Measurements from ENCODE around the gene ZBTB32. TPM values are rescaled to one million over a fixed set of nuclear protein-coding genes. Genes with fewer than 3 reads are reported as not detected.

Gene ZBTB32
- total RNA-seq, 4 donors from 2014 or later: not detected

DNA sequence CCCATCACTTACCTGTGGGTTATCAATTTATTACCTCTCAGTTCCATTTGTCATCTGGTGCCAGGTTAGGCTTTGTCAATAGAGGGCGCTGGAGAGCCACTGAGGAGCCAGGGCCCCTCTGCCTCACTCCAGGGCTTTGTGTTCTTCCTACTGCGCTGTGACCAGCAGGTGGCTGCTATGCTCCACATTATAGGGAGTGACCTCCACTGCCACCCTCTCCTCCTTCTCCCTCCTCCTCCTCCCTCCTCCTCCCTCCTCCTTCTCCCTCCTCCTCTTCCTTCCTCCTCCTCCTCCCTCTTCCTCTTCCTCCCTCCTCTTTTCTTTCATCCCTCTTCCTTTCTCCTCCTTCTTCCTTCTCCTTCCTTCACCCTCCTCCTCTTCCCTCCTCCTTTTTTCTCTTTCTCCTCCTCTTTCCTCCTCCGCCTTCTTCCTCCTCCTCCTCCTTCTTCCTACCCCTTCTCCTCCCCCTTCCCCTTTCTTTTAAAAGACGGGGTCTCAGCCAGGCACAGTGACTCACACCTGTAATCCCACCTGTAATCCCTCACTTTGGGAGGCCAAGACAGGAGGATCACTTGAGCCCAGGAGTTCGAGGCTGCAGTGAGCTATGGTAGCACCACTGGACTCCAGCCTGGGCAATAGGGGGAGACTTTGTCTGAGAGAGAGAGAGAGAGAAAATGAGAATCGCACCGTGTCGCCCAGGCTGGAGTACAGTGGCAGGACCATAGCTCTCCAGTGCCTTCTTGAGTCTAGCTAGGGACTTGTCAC lies 10.3 kb upstream of the ZBTB32 start:
- Histone ChIP-seq H3K4me3 (no peak overlapping the region), H3K9me3 (no peaks in the 10 kb centered on the region), H3K27ac (no peak overlapping the region), H3K27me3 (peaks cover 0 to 2% (median 0%) of the 10 kb centered on the region in 3 donors), H3K4me1 (no peaks in the 10 kb centered on the region), H3K36me3 (no peaks in the 10 kb centered on the region)
- ATAC-seq (peak; percentile 100), DNase-seq (peak; percentile 71 to 86)
- intact Hi-C loops (cut with DNase I; ENCODE audit: low total_unique reads) (loop anchor here (1.0 to 2.0 kb wide), 3 partner anchors 23 to 237 kb away; no protein-coding TSS in a partner anchor), in situ Hi-C loops (cut with MboI; ENCODE audit: low sequenced_read_pairs in 4 of 4) (no loop called here)
- TF ChIP-seq, protein P1, sequence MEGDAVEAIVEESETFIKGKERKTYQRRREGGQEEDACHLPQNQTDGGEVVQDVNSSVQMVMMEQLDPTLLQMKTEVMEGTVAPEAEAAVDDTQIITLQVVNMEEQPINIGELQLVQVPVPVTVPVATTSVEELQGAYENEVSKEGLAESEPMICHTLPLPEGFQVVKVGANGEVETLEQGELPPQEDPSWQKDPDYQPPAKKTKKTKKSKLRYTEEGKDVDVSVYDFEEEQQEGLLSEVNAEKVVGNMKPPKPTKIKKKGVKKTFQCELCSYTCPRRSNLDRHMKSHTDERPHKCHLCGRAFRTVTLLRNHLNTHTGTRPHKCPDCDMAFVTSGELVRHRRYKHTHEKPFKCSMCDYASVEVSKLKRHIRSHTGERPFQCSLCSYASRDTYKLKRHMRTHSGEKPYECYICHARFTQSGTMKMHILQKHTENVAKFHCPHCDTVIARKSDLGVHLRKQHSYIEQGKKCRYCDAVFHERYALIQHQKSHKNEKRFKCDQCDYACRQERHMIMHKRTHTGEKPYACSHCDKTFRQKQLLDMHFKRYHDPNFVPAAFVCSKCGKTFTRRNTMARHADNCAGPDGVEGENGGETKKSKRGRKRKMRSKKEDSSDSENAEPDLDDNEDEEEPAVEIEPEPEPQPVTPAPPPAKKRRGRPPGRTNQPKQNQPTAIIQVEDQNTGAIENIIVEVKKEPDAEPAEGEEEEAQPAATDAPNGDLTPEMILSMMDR (IDR thresholded peaks at IDR 0.05 in 4 of 5, conservative IDR thresholded peaks at IDR 0.05 in 1 of 5): peak; percentile 94 to 98 (median 97)
- TF ChIP-seq POLR2A (IDR thresholded peaks at IDR 0.05): no peak

DNA sequence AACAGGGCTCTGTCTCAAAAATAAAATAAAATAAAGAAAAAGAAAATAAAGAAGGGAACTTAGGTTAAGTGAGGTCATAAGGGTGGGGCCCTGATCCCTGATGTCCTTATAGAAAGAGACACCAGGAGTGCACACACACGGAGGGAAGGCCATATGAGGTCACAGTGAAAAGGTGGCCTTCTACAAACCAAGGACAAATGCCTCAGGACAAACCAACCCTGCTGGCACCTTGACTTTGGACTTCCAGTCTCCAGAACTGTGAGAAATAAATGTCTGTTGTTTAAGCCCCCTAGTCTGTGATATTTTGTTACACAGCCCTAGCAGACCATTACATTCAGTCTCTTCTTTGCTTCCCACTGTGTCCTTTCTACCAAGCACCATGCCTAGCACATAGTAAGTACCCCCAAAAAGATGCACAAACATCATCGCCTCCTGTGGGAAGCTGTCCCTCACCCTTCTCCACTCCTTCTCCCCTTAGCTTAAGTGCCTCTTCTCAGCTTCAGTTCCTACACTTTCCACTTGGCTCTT lies 8.4 kb upstream of the ZBTB32 start:
- no peak overlapping the region for H3K4me3 ChIP-seq
- no peaks in the 10 kb centered on the region for H3K4me1 ChIP-seq
- no peak for TF ChIP-seq POLR2A (IDR thresholded peaks at IDR 0.05)
- TF ChIP-seq, protein P1 (IDR thresholded peaks at IDR 0.05 in 4 of 5, conservative IDR thresholded peaks at IDR 0.05 in 1 of 5): no peak
- ATAC-seq: no peak
- no peak for DNase-seq
- in situ Hi-C loops (cut with MboI; ENCODE audit: low sequenced_read_pairs in 4 of 4): no loop called here
- H3K27me3 ChIP-seq: no peaks in the 10 kb centered on the region
- H3K27ac ChIP-seq: no peak overlapping the region
- no peaks in the 10 kb centered on the region for H3K36me3 ChIP-seq
- no peaks in the 10 kb centered on the region for H3K9me3 ChIP-seq
- intact Hi-C loops (cut with DNase I; ENCODE audit: low total_unique reads): no loop called here

DNA sequence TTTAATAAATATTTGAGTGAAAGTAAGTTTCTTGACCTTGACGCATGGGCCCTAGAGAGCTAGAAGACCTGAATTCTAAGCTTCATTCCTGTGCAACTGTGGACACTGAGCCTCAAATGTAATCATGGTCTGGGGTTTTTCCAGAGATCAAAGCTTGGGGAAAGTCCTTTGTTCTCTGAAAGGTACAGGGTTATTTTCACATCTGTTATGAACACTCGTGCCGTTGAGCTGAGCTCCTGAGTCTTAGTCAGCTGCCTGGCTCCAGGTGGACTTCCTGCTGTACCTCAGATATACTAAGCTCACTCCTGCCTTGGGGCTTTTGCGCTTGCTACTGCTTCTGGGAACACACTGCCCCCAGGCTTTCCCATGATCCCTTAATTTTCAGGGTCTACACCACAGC lies 7.5 kb upstream of the ZBTB32 start:
- in situ Hi-C loops (cut with MboI; ENCODE audit: low sequenced_read_pairs in 4 of 4): no loop called here
- Histone ChIP-seq H3K27ac (no peak overlapping the region), H3K27me3 (no peaks in the 10 kb centered on the region), H3K9me3 (no peaks in the 10 kb centered on the region), H3K36me3 (no peaks in the 10 kb centered on the region), H3K4me3 (no peak overlapping the region), H3K4me1 (no peaks in the 10 kb centered on the region)
- TF ChIP-seq, protein P1 (IDR thresholded peaks at IDR 0.05 in 4 of 5, conservative IDR thresholded peaks at IDR 0.05 in 1 of 5): no peak
- no peak for TF ChIP-seq POLR2A (IDR thresholded peaks at IDR 0.05)
- intact Hi-C loops (cut with DNase I; ENCODE audit: low total_unique reads): no loop called here
- ATAC-seq (no peak), DNase-seq (no peak)

DNA sequence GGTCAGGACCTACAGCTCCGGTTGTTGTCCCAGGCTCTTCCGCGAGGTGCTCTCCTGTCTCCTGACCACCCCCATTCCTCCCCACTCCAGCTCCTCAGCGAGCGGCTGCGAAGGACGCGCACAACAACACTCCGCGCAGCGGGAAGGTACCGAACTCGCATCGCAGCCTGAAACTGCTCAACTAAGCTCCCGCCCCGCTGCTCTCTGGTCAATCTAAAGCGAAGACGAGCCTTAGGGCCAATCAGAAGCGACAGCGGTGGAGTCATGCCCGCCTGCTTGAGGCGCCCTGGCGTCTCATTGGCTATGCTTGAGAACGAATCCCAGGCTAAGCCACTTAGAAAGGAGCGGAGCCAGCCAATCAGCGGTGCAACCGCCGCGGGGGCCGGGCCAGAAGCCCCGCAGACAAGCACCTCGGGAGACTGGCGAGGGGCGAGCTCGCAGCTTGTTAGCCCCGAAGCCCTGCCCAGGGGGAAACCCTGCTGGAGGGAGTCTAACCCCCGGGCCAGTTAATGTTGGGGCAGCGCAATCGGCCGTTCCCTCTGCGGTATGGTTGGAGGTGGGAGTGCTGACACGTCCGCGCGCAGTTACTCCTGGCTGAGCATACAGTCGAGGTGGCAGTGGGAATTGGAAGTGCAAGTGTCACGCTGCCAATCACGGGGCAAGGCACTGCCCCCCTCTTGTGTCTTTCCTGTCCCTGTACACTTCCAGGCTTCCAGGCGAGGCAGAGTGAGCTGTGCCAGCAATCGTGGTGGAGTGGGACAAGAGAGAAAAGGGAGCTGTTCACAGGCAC lies 1.9 kb upstream of the ZBTB32 start:
- in situ Hi-C loops (cut with MboI; ENCODE audit: low sequenced_read_pairs in 4 of 4) (loop anchor here in 1 of 4 donors (25.0 kb wide), 1 partner anchor 165 kb away; the partner anchor contains the start of genes GAPDHS, SBSN and TMEM147), intact Hi-C loops (cut with DNase I; ENCODE audit: low total_unique reads) (loop anchor here (1.0 to 2.0 kb wide), 2 partner anchors 15 to 38 kb away; no protein-coding TSS in a partner anchor)
- TF ChIP-seq POLR2A (IDR thresholded peaks at IDR 0.05): peak; percentile 34 to 45
- TF ChIP-seq, protein P1 (IDR thresholded peaks at IDR 0.05 in 4 of 5, conservative IDR thresholded peaks at IDR 0.05 in 1 of 5): no peak
- peak overlapping the region; percentile 71 to 82 (median 79) for H3K27ac ChIP-seq
- DNase-seq (peak; percentile 94 to 96), ATAC-seq (peak; percentile 100)
- no peaks in the 10 kb centered on the region for H3K9me3 ChIP-seq
- H3K4me3 ChIP-seq: peak overlapping the region; percentile 76 to 93 (median 84)
- H3K27me3 ChIP-seq: no peaks in the 10 kb centered on the region
- H3K4me1 ChIP-seq: no peaks in the 10 kb centered on the region
- no peaks in the 10 kb centered on the region for H3K36me3 ChIP-seq
